ENCODE results near the gene HTR6. TPM values are rescaled to one million over a fixed set of nuclear protein-coding genes. Genes with fewer than 3 reads are reported as not detected.
"Not testable (repeated sequence)": the region's sequence is repeated elsewhere in the genome, so short reads cannot be mapped to it uniquely, and the experiment has no call there.

HTR6 gene
- total and polyA plus RNA-seq, 2 donors (not counting 1 experiment from before 2014, with no cell fraction given) = under 0.01 to 0.02 TPM

DNA sequence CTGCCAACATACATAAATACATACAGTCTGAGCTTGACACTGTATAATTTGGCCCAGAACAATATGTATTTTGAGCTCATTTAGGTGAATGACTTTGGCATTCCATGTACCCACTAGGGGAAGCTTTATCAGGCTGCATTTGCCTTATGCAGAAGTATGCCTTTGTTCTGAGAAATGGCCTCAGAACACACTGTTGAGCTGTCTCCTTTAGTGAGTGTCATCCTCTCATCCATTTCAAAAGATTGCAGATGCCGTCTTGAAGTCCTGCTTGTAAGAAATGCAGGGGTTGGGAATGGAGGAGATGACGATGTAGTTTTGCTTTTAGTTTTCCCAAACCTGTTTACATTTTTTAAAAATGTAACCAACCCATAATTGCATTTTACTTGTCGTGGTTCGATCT lies 35.3 kb upstream of the HTR6 start:
- Histone ChIP-seq H3K4me2 (ENCODE audit: extremely low read depth, insufficient read depth, low read length) (no peak overlapping the region), H3K4me1 (ENCODE audit: control insufficient read depth, extremely low read depth, insufficient read depth, low read length) (no peaks in the 10 kb centered on the region), H4K20me1 (ENCODE audit: control insufficient read depth, extremely low read depth, insufficient read depth, low read length) (no peaks in the 10 kb centered on the region), H3K4me3 (replicated peaks in 1 of 4; ENCODE audit: control extremely low read depth in 1 of 4, insufficient read depth in 1 of 4, low read depth in 3 of 4, low read length in 4 of 4) (no peak overlapping the region), H3K27me3 (ENCODE audit: control insufficient read depth, insufficient read depth, low read length) (no peaks in the 10 kb centered on the region), H3K27ac (ENCODE audit: insufficient read depth, low read length) (no peak overlapping the region), H2AFZ (ENCODE audit: low read length) (no peak overlapping the region), H3K9ac (ENCODE audit: insufficient read depth, low read length) (no peak overlapping the region), H3K36me3 (ENCODE audit: control insufficient read depth, insufficient read depth, low read length) (peaks cover 12% of the 10 kb centered on the region), H3K79me2 (ENCODE audit: control insufficient read depth, insufficient read depth, low read length) (no peaks in the 10 kb centered on the region), H3K9me3 (ENCODE audit: control insufficient read depth, insufficient read depth, low read depth, low read length) (no peaks in the 10 kb centered on the region)
- DNase-seq (ENCODE audit: low read depth in 2 of 2) = no peak
- TF ChIP-seq, protein P1, sequence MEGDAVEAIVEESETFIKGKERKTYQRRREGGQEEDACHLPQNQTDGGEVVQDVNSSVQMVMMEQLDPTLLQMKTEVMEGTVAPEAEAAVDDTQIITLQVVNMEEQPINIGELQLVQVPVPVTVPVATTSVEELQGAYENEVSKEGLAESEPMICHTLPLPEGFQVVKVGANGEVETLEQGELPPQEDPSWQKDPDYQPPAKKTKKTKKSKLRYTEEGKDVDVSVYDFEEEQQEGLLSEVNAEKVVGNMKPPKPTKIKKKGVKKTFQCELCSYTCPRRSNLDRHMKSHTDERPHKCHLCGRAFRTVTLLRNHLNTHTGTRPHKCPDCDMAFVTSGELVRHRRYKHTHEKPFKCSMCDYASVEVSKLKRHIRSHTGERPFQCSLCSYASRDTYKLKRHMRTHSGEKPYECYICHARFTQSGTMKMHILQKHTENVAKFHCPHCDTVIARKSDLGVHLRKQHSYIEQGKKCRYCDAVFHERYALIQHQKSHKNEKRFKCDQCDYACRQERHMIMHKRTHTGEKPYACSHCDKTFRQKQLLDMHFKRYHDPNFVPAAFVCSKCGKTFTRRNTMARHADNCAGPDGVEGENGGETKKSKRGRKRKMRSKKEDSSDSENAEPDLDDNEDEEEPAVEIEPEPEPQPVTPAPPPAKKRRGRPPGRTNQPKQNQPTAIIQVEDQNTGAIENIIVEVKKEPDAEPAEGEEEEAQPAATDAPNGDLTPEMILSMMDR (conservative IDR thresholded peaks at IDR 0.05 in 1 of 2, IDR thresholded peaks at IDR 0.05 in 1 of 2; ENCODE audit: low read depth in 1 of 2, low read length in 2 of 2) = no peak

DNA sequence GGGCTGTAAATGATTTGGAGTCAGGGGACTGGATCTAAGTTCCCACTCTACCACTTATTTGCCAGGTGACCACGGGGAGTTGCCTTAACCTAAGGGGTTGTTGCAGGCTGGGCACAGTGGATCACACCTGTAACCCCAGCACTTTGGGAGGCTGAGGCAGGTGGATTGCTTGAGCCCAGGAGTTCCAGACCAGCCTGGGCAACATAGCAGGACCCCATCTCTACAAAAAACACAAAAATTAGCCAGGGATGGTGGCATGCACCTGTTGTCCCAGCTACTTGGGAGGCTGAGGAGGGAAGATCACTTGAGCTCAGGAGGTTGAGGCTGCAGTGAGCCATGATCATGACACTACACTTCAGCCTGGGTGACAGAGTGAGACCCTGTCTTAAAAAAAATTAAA lies 34.5 kb upstream of the HTR6 start:
- H3K27me3 ChIP-seq (ENCODE audit: control insufficient read depth, insufficient read depth, low read length); H3K4me2 ChIP-seq (ENCODE audit: extremely low read depth, insufficient read depth, low read length); H3K79me2 ChIP-seq (ENCODE audit: control insufficient read depth, insufficient read depth, low read length); H3K4me3 ChIP-seq (replicated peaks in 1 of 4; ENCODE audit: control extremely low read depth in 1 of 4, insufficient read depth in 1 of 4, low read depth in 3 of 4, low read length in 4 of 4); H3K9me3 ChIP-seq (ENCODE audit: control insufficient read depth, insufficient read depth, low read depth, low read length); H3K27ac ChIP-seq (ENCODE audit: insufficient read depth, low read length); H4K20me1 ChIP-seq (ENCODE audit: control insufficient read depth, extremely low read depth, insufficient read depth, low read length); H2AFZ ChIP-seq (ENCODE audit: low read length); H3K9ac ChIP-seq (ENCODE audit: insufficient read depth, low read length); H3K4me1 ChIP-seq (ENCODE audit: control insufficient read depth, extremely low read depth, insufficient read depth, low read length); DNase-seq (ENCODE audit: low read depth in 2 of 2): not testable (repeated sequence)
- peaks cover 12% of the 10 kb centered on the region for H3K36me3 ChIP-seq (ENCODE audit: control insufficient read depth, insufficient read depth, low read length)

DNA sequence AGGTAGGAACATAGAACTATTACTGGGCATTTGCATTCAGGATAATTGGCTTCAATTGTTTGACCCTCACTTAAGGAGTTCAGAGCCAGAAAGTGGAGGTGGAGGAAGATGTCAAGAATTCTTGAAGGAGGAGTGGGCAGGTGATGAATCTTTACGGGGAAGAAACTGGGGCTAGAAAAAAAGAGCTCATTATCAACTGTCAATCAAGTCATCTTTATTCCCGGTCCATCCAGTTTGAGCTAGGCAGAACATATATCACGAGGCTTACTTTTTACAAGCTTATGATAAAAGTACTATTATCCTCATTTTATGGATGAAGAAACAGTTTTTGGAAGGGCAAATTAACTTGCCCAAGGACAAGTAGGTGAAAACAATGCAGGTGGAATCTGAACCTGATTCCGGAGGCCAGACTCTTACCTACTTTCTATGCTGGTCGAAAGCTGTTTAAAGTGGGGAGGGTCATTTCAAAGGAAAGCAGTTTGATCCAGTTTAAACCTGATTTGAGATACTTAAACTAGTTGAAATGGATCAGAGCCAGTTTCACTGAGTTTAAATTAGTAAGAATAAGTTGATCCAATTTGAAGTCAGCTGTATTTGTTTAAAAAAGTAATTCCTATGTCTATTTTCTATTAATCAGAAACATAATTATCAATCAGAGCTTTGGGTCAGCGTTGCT lies 33.8 kb upstream of the HTR6 start:
- no peaks in the 10 kb centered on the region for H3K79me2 ChIP-seq (ENCODE audit: control insufficient read depth, insufficient read depth, low read length)
- H3K27ac ChIP-seq (ENCODE audit: insufficient read depth, low read length) = no peak overlapping the region
- H3K36me3 ChIP-seq (ENCODE audit: control insufficient read depth, insufficient read depth, low read length) = peaks cover 9% of the 10 kb centered on the region
- H3K27me3 ChIP-seq (ENCODE audit: control insufficient read depth, insufficient read depth, low read length) = no peaks in the 10 kb centered on the region
- no peak overlapping the region for H2AFZ ChIP-seq (ENCODE audit: low read length)
- H3K9ac ChIP-seq (ENCODE audit: insufficient read depth, low read length) = no peak overlapping the region
- no peaks in the 10 kb centered on the region for H3K9me3 ChIP-seq (ENCODE audit: control insufficient read depth, insufficient read depth, low read depth, low read length)
- TF ChIP-seq EZH2 (IDR thresholded peaks at IDR 0.05; ENCODE audit: low read length, missing control alignments) = no peak
- TF ChIP-seq, protein P1 (conservative IDR thresholded peaks at IDR 0.05 in 1 of 2, IDR thresholded peaks at IDR 0.05 in 1 of 2; ENCODE audit: low read depth in 1 of 2, low read length in 2 of 2) = no peak
- no peak for DNase-seq (ENCODE audit: low read depth in 2 of 2)
- no peak overlapping the region for H3K4me3 ChIP-seq (replicated peaks in 1 of 4; ENCODE audit: control extremely low read depth in 1 of 4, insufficient read depth in 1 of 4, low read depth in 3 of 4, low read length in 4 of 4)
- no peaks in the 10 kb centered on the region for H4K20me1 ChIP-seq (ENCODE audit: control insufficient read depth, extremely low read depth, insufficient read depth, low read length)
- no peak overlapping the region for H3K4me2 ChIP-seq (ENCODE audit: extremely low read depth, insufficient read depth, low read length)
- H3K4me1 ChIP-seq (ENCODE audit: control insufficient read depth, extremely low read depth, insufficient read depth, low read length) = no peaks in the 10 kb centered on the region

Measured in fibroblast of lung (primary cell).